CD4-positive, alpha-beta T cell (primary cell): ENCODE data around the gene MYO1C. TPM values are rescaled to one million over a fixed set of nuclear protein-coding genes. Genes with fewer than 3 reads are reported as not detected.
"Not testable (repeated sequence)": the region's sequence is repeated elsewhere in the genome, so short reads cannot be mapped to it uniquely, and the experiment has no call there.

ENCODE experiments used
- ATAC-seq: fragments of 200-7000 bp; cut with Tn5 transposase; one replicate; pipeline ENCODE4 v1.10.0; 2022; ENCODE audit warnings: mild to moderate bottlenecking; ENCODE audit not compliant: poor library complexity
- CTCF ChIA-PET: fragments of 350-600 bp; sonication (Branson Sonifier 250); formaldehyde crosslinking; loops from one replicate; lab custom pipeline; 2021; ENCODE audit warnings: antibody characterized with exemption, inconsistent platforms; lab: Charles Lee
- POLR2A ChIA-PET: fragments of 350-600 bp; sonication (Branson Sonifier 250); formaldehyde crosslinking; loops from one replicate; lab custom pipeline; 2021; ENCODE audit warnings: antibody characterized with exemption, inconsistent platforms; lab: Charles Lee
- DNase-seq, 14 experiments: peaks; one replicate each; pipeline ENCODE4 v3.0.0-alpha.2; 2013 to 2020; ENCODE audit warnings: mixed read lengths in 2 of 14
- H3K27ac ChIP-seq, 2 donors: one replicate each; pipeline versions ENCODE4 v1.5.1 to v1.7.0; 2013; ENCODE audit warnings: low read length in 2 of 2, low read depth in 1 of 2, mild to moderate bottlenecking in 1 of 2
- H3K27me3 ChIP-seq, 2 experiments: 1 replicate in 1 of 2; 2 replicates in 1 of 2; pipeline versions ENCODE4 v1.6.1 to v1.7.0; 2013; ENCODE audit warnings: low read length in 2 of 2, control low read depth in 1 of 2, mild to moderate bottlenecking in 1 of 2, moderate library complexity in 1 of 2; ENCODE audit not compliant: insufficient read depth in 2 of 2, control insufficient read depth in 1 of 2
- H3K36me3 ChIP-seq: one replicate; pipeline ENCODE4 v1.6.1; 2013; ENCODE audit warnings: low read length, control low read depth; ENCODE audit not compliant: insufficient read depth
- H3K4me1 ChIP-seq: one replicate; pipeline ENCODE4 v1.6.1; 2013; ENCODE audit warnings: low read length, control low read depth; ENCODE audit not compliant: insufficient read depth
- H3K4me3 ChIP-seq: one replicate; pipeline ENCODE4 v1.5.1; 2013; ENCODE audit warnings: mild to moderate bottlenecking, low read length, moderate library complexity
- H3K9me3 ChIP-seq, 2 experiments: 1 replicate in 1 of 2; 2 replicates in 1 of 2; pipeline versions ENCODE4 v1.6.1 to v1.7.0; 2013; ENCODE audit warnings: low read length in 2 of 2, mild to moderate bottlenecking in 2 of 2, control low read depth in 1 of 2, moderate library complexity in 1 of 2; ENCODE audit not compliant: control insufficient read depth in 1 of 2, insufficient read depth in 1 of 2
- H3K27ac Mint-ChIP-seq: one replicate; pipeline ENCODE4 v1.8.0; 2020; ENCODE audit warnings: mixed read lengths
- H3K27me3 Mint-ChIP-seq: one replicate; pipeline ENCODE4 v1.8.0; 2021; ENCODE audit warnings: mixed read lengths
- H3K36me3 Mint-ChIP-seq: one replicate; pipeline ENCODE4 v1.8.0; 2021; ENCODE audit warnings: low read depth, mixed read lengths
- H3K4me1 Mint-ChIP-seq: one replicate; pipeline ENCODE4 v1.8.0; 2021; ENCODE audit warnings: low read depth, mixed read lengths
- H3K4me3 Mint-ChIP-seq: one replicate; pipeline ENCODE4 v1.8.0; 2020; ENCODE audit warnings: mild to moderate bottlenecking, mixed read lengths
- H3K9me3 Mint-ChIP-seq: one replicate; pipeline ENCODE4 v1.8.0; 2020; ENCODE audit warnings: mixed read lengths
- intact Hi-C, 2 experiments: fragments of 100-400 bp; cut with DNase I in 1 of 2; cut with micrococcal nuclease in 1 of 2; formaldehyde crosslinking; loops; one replicate each; pipeline versions ENCODE4 v1.15.1 to v1.9.0; 2023 to 2025; cut with DNase I, micrococcal nuclease
- total RNA-seq, 174 experiments: library from RNA in 2 of 174; stranded (reverse) in 2 of 174; gene quantifications; one replicate each; pipeline ENCODE4 v1.2.3 and lab custom pipeline; 2021 to 2026
- TF ChIP-seq, protein P1 (sequence below): fragments of 200-600 bp; IDR thresholded peaks from one replicate; pipeline ENCODE4 v1.8.0; 2022; ENCODE audit warnings: antibody characterized with exemption, mild to moderate bottlenecking

Gene MYO1C
- total RNA-seq, 2 experiments from 2014 or later: 21.0 to 24.7 TPM

GRCh38 chr17:1420981-1421380 lies 71.5 kb downstream of the MYO1C start:
- intact Hi-C loops: no loop called here
- DNase-seq (no peak), ATAC-seq (no peak)
- no peak overlapping the region for H3K27ac Mint-ChIP-seq
- H3K36me3 Mint-ChIP-seq: peaks cover 44% of the 10 kb centered on the region
- H3K9me3 Mint-ChIP-seq: no peaks in the 10 kb centered on the region
- H3K27me3 Mint-ChIP-seq: no peaks in the 10 kb centered on the region
- H3K4me3 ChIP-seq: no peak overlapping the region
- no peaks in the 10 kb centered on the region for H3K4me1 ChIP-seq
- no peak overlapping the region for H3K4me3 Mint-ChIP-seq
- H3K27ac ChIP-seq: no peak overlapping the region
- CTCF ChIA-PET: no interaction called here
- POLR2A ChIA-PET: no interaction called here
- no peaks in the 10 kb centered on the region for H3K9me3 ChIP-seq
- TF ChIP-seq, protein P1, sequence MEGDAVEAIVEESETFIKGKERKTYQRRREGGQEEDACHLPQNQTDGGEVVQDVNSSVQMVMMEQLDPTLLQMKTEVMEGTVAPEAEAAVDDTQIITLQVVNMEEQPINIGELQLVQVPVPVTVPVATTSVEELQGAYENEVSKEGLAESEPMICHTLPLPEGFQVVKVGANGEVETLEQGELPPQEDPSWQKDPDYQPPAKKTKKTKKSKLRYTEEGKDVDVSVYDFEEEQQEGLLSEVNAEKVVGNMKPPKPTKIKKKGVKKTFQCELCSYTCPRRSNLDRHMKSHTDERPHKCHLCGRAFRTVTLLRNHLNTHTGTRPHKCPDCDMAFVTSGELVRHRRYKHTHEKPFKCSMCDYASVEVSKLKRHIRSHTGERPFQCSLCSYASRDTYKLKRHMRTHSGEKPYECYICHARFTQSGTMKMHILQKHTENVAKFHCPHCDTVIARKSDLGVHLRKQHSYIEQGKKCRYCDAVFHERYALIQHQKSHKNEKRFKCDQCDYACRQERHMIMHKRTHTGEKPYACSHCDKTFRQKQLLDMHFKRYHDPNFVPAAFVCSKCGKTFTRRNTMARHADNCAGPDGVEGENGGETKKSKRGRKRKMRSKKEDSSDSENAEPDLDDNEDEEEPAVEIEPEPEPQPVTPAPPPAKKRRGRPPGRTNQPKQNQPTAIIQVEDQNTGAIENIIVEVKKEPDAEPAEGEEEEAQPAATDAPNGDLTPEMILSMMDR: no peak
- no peaks in the 10 kb centered on the region for H3K27me3 ChIP-seq
- peaks cover 40% of the 10 kb centered on the region for H3K36me3 ChIP-seq
- H3K4me1 Mint-ChIP-seq: no peaks in the 10 kb centered on the region

- Histone ChIP-seq H3K4me1 (no peaks in the 10 kb centered on the region), H3K27ac (no peak overlapping the region), H3K36me3 (peaks cover 33% of the 10 kb centered on the region), H3K27me3 (no peaks in the 10 kb centered on the region), H3K9me3 (no peaks in the 10 kb centered on the region), H3K4me3 (no peak overlapping the region)
- H3K4me1 Mint-ChIP-seq: no peaks in the 10 kb centered on the region
- ChIA-PET POLR2A (no interaction called here), CTCF (no interaction called here)
- no peak for DNase-seq
- H3K27ac Mint-ChIP-seq: no peak overlapping the region
- H3K4me3 Mint-ChIP-seq: no peak overlapping the region
- ATAC-seq: no peak
- TF ChIP-seq, protein P1: no peak
- H3K36me3 Mint-ChIP-seq: peaks cover 36% of the 10 kb centered on the region
- H3K9me3 Mint-ChIP-seq: no peaks in the 10 kb centered on the region
- intact Hi-C loops: no loop called here
- H3K27me3 Mint-ChIP-seq: no peaks in the 10 kb centered on the region
These were observed 72.3 kb downstream of the MYO1C start for GRCh38 chr17:1420163-1420562.

- DNase-seq, ATAC-seq, H3K9me3 ChIP-seq, H3K27me3 Mint-ChIP-seq, CTCF ChIA-PET, H3K27ac ChIP-seq, H3K4me1 ChIP-seq, H3K9me3 Mint-ChIP-seq, H3K27ac Mint-ChIP-seq, H3K27me3 ChIP-seq, H3K4me3 ChIP-seq, H3K4me3 Mint-ChIP-seq, intact Hi-C loops, POLR2A ChIA-PET, H3K4me1 Mint-ChIP-seq: not testable (repeated sequence)
- H3K36me3 Mint-ChIP-seq: peaks cover 29% of the 10 kb centered on the region
- peaks cover 24% of the 10 kb centered on the region for H3K36me3 ChIP-seq
These were observed 74.0 kb downstream of the MYO1C start for GRCh38 chr17:1418476-1418875.

GRCh38 chr17:1416414-1416813 lies 76.1 kb downstream of the MYO1C start:
- H3K36me3 Mint-ChIP-seq: peaks cover 8% of the 10 kb centered on the region
- H3K9me3 Mint-ChIP-seq: no peaks in the 10 kb centered on the region
- peaks cover 12% of the 10 kb centered on the region for H3K36me3 ChIP-seq
- H3K27me3 Mint-ChIP-seq: no peaks in the 10 kb centered on the region
- H3K27ac Mint-ChIP-seq: no peak overlapping the region
- DNase-seq (no peak), ATAC-seq (no peak)
- no peaks in the 10 kb centered on the region for H3K4me1 Mint-ChIP-seq
- intact Hi-C loops: no loop called here
- H3K9me3 ChIP-seq: no peaks in the 10 kb centered on the region
- no peaks in the 10 kb centered on the region for H3K4me1 ChIP-seq
- no peaks in the 10 kb centered on the region for H3K27me3 ChIP-seq
- TF ChIP-seq, protein P1: no peak
- POLR2A ChIA-PET: no interaction called here
- CTCF ChIA-PET: interaction anchor here (0.7 kb wide), 1 partner anchor 55 kb away, joined by 3 read pairs; no protein-coding TSS in a partner anchor
- H3K27ac ChIP-seq: no peak overlapping the region
- no peak overlapping the region for H3K4me3 Mint-ChIP-seq
- no peak overlapping the region for H3K4me3 ChIP-seq
